GM18505 (cell line): ENCODE measurements around the gene TELO2.

Source experiments
- ATAC-seq: cut with Tn5 transposase; IDR thresholded peaks from one replicate; pipeline ENCODE4 v1.9.1; 2021; ENCODE audit not compliant: unreplicated experiment
- POLR2A ChIP-seq: IDR thresholded peaks from 4 replicates; pipeline ENCODE4 v1.6.1; 2011; ENCODE audit warnings: borderline replicate concordance; ENCODE audit not compliant: insufficient read depth, insufficient read length; ENCODE audit errors: extremely low read depth

TELO2 gene

DNA sequence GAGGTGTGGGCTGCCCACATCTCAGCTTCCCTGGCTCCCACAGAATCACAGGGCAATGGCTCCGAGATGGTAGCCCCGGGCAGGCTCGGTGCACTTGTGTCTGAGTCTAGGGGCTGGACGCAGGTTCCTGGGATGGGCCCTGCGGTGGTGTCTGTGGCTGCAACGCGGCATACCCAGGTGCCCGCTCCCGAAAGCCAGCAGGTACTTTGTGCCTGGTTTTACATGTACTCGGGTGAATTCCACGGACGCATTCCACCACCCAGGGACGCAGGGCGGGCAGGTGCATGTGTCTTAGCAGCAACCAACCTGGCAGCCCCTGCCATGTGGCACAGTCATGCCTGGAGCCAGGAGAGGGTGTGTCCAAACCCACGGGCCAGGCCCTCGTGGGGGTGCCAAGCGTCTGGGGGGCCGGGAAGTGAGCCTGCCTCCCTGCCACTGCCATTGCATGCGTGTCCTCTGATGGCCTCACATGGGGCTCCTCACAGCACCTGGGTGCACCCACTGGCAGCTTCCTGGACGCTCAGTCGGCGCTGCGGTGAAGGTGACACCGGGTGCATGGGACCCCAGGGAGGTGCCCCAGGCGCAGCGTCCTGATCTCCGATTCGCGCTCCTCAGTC is 35.9 kb downstream of the TELO2 start:
- ATAC-seq = no peak
- no peak for TF ChIP-seq POLR2A

DNA sequence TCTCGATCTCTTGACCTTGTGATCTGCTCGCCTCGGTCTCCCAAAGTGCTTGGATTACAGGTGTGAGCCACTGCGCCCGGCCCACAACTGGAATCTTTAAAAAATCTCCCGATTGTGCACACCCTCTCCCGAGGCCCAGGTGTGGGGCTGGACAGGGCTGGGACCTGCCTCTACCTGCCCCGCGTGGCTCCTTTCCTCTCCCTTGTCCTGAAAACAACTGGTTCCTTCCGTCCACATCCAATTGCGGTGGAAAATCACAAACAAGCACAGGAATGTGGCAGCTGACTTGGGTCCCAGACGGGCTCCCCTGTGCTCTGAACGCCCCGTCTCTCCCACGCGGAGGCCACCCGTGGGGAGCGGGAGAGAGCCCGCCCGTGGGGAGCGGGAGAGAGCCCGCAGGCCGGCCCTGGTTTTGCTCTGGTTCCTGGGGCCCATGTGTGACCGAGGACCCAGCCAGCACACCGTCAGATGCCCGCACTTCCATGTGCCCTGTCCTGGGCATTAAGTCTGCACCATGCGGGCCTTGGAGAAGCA is 37.3 kb downstream of the TELO2 start:
- TF ChIP-seq POLR2A = no peak
- no peak for ATAC-seq

DNA sequence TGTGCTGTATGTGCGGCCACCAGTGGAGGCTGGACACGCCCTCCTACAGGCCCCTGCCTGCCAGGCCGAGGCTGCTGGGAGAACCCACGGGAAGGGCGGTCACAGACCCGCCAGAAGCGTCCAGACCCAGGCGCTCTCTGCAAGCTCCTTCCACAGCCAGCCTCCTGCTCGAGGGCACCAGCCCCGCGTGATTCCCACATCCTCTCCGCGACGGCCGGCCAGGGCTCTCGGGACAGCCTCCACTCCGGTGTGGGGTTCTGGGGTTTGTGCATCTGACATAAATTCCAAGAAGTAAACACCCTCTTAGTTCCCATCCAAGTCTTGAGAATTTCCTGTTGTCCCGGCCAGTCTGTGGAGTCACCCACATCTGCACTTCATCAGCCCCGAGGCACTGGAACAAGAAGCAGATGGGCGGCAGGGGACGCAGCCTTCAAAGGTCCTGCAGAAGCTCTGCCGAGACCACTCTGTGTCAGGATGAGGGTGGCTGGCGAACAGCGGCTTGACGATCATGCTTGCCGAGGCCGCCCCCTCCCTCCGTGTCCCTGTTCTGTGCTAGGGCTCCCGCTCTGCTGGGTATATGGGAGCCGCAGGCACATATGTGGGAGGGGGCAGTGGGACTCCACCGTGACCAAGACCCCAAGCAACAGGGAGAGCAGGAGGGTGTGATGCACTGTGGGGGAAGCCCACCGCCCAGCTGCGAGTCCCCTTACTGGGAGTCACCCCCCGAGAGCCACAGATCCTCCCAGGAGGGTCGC is 37.9 kb downstream of the TELO2 start:
- no peak for TF ChIP-seq POLR2A
- ATAC-seq = no peak

DNA sequence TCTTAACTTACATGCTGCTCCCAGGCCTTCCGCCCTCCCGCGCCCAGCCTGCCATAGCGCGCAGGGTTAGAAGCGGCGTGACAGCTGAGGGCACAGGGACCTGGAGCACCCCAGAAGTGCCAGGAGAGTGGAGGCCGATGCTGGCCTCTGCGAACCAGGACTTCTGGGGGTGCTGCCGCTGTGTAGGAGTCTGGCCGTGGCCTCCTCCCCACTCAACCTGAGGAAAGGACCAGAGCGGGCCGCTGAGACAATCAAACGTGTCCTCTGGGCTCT is 38.4 kb downstream of the TELO2 start:
- TF ChIP-seq POLR2A = no peak
- no peak for ATAC-seq

DNA sequence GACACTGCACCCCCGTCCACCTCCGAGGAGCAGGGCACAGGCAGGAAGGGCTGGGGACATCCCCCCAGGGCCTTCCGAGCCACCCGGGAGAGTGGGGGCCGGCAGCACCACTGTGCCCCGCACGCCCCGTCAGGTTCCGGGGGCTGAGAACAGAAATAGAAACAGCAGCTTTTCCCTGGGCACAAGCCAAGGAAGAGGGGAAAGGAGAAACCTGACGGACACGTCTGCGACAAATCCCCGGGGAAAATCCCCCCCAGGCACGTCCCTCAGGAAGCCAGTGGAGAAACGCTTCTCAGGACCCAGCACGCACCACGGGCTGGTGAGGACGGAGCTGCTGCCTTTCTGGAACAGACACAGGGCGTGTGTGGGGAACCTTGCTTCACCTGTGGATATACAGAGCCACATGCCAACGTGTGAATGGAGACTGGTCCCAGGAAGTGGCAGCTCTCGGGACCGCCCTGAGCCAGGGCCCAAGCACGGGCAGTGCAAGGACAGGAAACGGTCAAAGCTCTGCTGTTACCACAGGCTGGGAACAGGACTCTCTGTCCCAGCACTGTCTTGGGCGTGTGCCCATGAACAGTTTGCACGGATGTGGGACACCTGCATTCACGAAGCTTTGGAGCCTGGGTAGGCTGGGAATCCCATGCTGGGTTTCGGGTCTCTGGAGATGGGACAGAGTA is 39.1 kb downstream of the TELO2 start:
- TF ChIP-seq POLR2A = no peak

DNA sequence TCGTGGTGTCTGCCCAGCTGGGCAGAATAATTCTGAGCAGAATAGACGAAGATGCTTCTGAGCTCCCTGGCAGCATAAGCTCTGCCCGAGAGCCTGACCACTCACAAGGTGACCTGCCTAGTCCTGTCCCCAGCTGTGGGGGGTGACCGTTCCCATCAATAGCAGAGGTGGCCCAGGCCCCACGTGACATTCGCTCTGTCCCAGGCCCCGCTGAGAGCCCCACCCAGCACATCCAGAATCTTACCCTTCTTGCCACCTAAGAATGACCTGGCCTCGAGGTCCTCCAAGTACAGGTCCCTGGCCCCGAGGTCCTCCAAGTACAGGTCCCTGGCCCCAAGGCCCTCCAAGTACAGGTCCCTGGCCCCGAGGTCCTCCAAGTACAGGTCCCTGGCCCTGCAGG is 39.6 kb downstream of the TELO2 start:
- no peak for ATAC-seq
- TF ChIP-seq POLR2A = no peak

More for the DNA sequence above, 39.1 kb downstream of the TELO2 start:
- ATAC-seq = no peak

DNA sequence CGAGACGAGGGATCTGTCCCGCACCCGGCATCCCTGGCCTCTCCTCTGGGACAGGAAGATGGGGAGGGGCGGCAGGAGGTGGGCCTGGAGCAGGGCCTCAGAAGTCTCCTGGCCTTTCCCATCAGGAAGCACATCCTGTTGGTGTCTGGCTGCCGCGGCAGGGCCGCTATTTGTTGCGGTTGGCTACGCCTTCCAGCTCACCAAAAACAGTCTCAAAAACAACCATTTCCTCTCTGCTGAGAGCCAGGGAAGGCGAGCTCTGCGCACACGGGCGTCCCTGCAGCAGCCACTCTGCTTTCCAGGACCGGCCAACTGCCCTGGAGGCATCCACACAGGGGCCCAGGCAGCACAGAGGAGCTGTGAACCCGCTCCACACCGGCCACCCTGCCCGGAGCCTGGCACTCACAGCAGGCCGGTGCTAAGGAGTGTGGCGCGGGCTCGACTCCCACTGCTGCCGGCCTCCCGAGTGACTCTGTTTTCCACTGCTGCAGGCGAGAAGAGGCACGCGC is 40.3 kb downstream of the TELO2 start, which contains the start of gene TMEM204:
TSS of gene TMEM204 (plus strand) at position 224 of the 509 bp plus-strand sequence. CDS start 610 bp downstream, outside the sequence.
- no peak for TF ChIP-seq POLR2A
- ATAC-seq = no peak

DNA sequence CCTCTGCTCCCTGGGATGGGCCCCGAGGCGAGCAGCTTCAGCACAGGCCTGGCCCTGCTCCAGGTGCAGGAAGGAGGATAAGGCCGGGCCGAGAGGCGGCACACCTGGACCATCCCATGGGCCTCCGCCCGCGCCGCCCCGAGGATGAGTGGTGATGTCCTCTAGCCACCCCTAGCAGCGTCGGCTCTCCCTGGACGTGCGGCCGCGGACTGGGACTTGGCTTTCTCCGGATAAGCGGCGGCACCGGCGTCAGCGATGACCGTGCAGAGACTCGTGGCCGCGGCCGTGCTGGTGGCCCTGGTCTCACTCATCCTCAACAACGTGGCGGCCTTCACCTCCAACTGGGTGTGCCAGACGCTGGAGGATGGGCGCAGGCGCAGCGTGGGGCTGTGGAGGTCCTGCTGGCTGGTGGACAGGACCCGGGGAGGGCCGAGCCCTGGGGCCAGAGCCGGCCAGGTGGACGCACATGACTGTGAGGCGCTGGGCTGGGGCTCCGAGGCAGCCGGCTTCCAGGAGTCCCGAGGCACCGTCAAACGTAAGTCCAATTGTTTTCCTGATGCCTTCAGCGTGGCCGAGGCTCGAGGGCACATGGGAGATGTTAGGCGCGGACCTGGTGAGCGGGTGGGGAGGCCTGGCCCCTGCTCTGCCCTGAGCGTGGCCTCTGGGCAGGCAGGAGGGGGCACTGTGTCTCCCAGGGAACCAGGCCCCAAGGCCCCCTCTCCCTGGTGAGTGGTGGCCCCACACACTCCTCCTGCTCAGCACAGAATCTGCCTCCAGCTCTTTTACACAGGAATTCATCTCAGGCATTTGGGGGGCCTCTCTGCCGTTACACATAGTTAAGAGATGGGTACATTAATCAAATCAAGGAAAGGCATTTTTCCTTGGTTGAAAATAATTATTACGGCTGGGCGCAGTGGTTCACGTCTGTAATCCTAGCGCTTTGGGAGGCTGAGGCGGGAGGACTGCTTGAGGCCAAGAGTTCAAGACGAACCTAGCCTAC is 41.2 kb downstream of the TELO2 start:
- no peak for TF ChIP-seq POLR2A
- ATAC-seq = no peak

DNA sequence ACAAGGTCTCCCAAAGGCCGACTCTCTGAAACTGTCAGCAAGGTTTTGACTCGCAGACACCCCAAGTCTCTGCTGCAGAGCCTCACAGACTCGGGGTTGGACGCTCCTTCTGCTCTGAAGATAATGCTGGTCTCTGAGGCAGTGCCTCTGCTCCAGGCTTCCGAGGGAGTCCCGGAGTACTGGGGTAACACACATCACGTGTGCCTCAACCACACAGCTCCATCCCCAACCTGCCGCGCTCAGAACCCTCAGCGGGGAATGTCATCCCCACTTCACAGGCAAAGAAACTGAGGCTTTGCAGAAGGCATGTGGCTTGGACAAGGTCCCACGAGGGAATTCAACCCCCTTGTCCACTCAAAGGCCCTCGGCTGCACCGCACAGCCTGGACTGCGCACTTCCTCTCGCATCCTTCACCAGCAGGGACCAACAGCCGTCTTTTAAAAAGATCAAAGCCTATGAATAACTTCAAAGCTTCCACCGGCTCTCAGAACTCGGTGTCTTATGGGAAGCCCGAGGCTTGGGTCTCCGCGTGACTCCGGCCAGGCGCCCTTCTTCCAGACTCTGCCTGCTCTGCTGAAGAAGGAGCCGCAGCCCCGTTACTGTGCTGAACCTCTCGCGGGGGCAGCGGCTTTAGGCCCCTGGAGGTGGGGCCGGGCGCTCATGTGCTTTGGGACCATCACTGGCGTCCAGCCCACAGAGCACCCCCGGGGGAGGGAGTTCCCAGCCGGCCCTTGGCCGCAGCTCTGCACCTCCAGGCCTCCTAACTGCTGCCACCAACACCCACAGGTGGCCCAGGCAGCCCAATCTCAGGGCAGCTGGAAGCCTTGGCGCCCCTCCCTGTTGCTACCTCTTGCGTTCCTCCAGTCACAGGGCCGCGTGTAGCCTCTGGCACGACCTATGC is 42.5 kb downstream of the TELO2 start:
- TF ChIP-seq POLR2A = no peak
- no peak for ATAC-seq

DNA sequence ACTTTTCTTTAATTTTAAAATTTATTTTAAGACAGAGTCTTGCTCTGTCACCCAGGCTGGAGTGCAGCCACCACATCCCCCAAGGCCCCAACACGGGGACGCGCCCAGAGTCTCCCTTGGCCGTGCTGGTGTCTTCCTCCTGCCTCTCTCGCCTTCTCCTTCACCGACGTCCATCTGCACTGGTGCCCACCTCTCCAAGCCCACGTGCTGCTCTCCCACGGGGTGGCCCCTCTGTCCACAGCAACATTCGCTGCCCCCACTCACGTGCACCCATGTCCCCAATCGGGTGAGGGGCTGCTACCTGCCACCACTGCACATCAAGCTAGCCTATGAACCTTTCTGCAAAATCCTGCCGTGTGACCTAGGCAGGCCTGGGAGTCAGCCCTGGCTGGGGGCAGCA is 43.4 kb downstream of the TELO2 start:
- no peak for ATAC-seq
- no peak for TF ChIP-seq POLR2A

DNA sequence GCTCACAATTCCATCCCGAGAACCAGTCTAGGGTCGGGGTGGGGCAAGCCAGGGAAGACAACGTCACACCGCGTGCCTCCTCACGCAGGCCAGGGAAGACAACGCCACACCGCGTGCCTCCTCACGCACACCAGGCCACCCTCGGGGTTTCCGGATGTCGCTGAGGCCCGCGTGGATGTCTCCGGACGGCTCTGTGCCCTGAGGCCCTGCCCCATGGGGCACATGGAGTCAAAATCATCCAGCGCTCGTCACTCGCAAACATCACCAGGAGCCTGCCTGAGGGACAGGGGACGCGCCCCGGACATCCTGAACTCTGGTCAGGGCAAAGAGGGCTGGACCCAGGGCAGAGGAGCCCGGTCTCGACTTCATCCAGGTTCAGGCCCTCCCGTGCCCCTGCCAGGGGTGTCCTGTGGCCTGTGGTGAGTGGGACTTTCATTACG is 44.0 kb downstream of the TELO2 start:
- no peak for ATAC-seq
- TF ChIP-seq POLR2A = no peak
